ENCODE measurements around the gene PIEZO1. TPM values are rescaled to one million over a fixed set of nuclear protein-coding genes. Genes with fewer than 3 reads are reported as not detected.
A peak's percentile ranks its signal among the peaks of the same experiment; 100 is the strongest.

PIEZO1 gene
- total and polyA plus RNA-seq, 2 experiments from 2014 or later = 30.4 to 70.1 TPM

- no peak for TF ChIP-seq ZNF114 (CRISPR knock-in tag; IDR thresholded peaks at IDR 0.05)
- no peaks in the 10 kb centered on the region for H3K27me3 ChIP-seq (ENCODE audit: insufficient read depth)
Measured at GRCh38 chr16:88764080-88764479, 20.9 kb downstream of the PIEZO1 start.

GRCh38 chr16:88763502-88764053 lies 21.4 kb downstream of the PIEZO1 start:
- Mint-ChIP-seq H3K27me3 (ENCODE audit: insufficient read depth, low read depth, poor library complexity) (peaks cover 21% of the 10 kb centered on the region), H3K9me3 (no peaks in the 10 kb centered on the region), H3K36me3 (ENCODE audit: low read depth) (no peaks in the 10 kb centered on the region; the same call in 2 of the 3 replicates), H3K4me1 (peaks cover 58% of the 10 kb centered on the region), H3K27ac (peak overlapping the region; percentile 57), H3K4me3 (peak overlapping the region; percentile 32; the same call in 1 of the 3 replicates)
- ATAC-seq (peak; percentile 68), DNase-seq (ENCODE audit: low spot score) (peak; percentile 97)
- H3K9me2 ChIP-seq (ENCODE audit: insufficient read depth) = no peaks in the 10 kb centered on the region
- H3K79me2 ChIP-seq (replicated peaks; ENCODE audit: insufficient read depth) = peaks cover 37% of the 10 kb centered on the region
- peak overlapping the region; percentile 93 for H3K27ac ChIP-seq (ENCODE audit: low read depth)
- no peak for TF ChIP-seq REST (IDR thresholded peaks at IDR 0.05; ENCODE audit: unreplicated experiment)
- TF ChIP-seq EZH2 (IDR thresholded peaks at IDR 0.05; ENCODE audit: low read depth, unreplicated experiment) = no peak
- TF ChIP-seq CTCF (conservative IDR thresholded peaks at IDR 0.05; ENCODE audit: low read depth in 2 of 2) = peak; percentile 32 to 41; a peak in 3 of 4 replicates
- TF ChIP-seq STAT1 (IDR thresholded peaks at IDR 0.05; ENCODE audit: unreplicated experiment) = no peak
- no peak for TF ChIP-seq CREB1 (CRISPR knock-in tag; IDR thresholded peaks at IDR 0.05; ENCODE audit: low read depth)
- no peak overlapping the region for H2AFZ ChIP-seq
- H3K36me3 ChIP-seq (ENCODE audit: insufficient read depth) = no peaks in the 10 kb centered on the region
- H3K4me3 ChIP-seq = peak overlapping the region; percentile 31; the same call in 1 of the 2 replicates
- H3F3A ChIP-seq (replicated peaks; ENCODE audit: low read depth) = peaks cover 13% of the 10 kb centered on the region; the same call in 1 of the 2 replicates
- H3K4me1 ChIP-seq (ENCODE audit: insufficient read depth) = peaks cover 19% of the 10 kb centered on the region
- H4K20me1 ChIP-seq (replicated peaks; ENCODE audit: insufficient read depth) = no peaks in the 10 kb centered on the region
- peak overlapping the region; percentile 4 for H3K4me2 ChIP-seq
- H3K27me3 ChIP-seq (ENCODE audit: insufficient read depth) = no peaks in the 10 kb centered on the region

More at GRCh38 chr16:88764080-88764479, 20.9 kb downstream of the PIEZO1 start:
- no peak overlapping the region for H3K4me3 ChIP-seq
- no peaks in the 10 kb centered on the region for H4K20me1 ChIP-seq (replicated peaks; ENCODE audit: insufficient read depth)
- H3K36me3 ChIP-seq (ENCODE audit: insufficient read depth) = no peaks in the 10 kb centered on the region
- peaks cover 41% of the 10 kb centered on the region for H3K79me2 ChIP-seq (replicated peaks; ENCODE audit: insufficient read depth)
- H3K4me1 ChIP-seq (ENCODE audit: insufficient read depth) = peaks cover 19% of the 10 kb centered on the region
- H3K27ac ChIP-seq (ENCODE audit: low read depth) = peak overlapping the region; percentile 89
- peak overlapping the region; percentile 57 for H3K27ac Mint-ChIP-seq
- no peak overlapping the region for H2AFZ ChIP-seq
- DNase-seq (ENCODE audit: low spot score) (no peak), ATAC-seq (no peak)
- peak overlapping the region; percentile 4; the same call in 1 of the 2 replicates for H3K4me2 ChIP-seq
- no peaks in the 10 kb centered on the region for H3K9me2 ChIP-seq (ENCODE audit: insufficient read depth)
- peaks cover 11% of the 10 kb centered on the region; the same call in 1 of the 2 replicates for H3F3A ChIP-seq (replicated peaks; ENCODE audit: low read depth)
- H3K4me3 Mint-ChIP-seq = no peak overlapping the region
- no peaks in the 10 kb centered on the region for H3K9me3 Mint-ChIP-seq
- no peaks in the 10 kb centered on the region for H3K36me3 Mint-ChIP-seq (ENCODE audit: low read depth)
- peaks cover 18% of the 10 kb centered on the region for H3K27me3 Mint-ChIP-seq (ENCODE audit: insufficient read depth, low read depth, poor library complexity)
- H3K4me1 Mint-ChIP-seq = peaks cover 55% of the 10 kb centered on the region

Data from GM23338 (cell line).